HG03442 (cell line): ENCODE data around the gene PLCL1.
"Not testable (repeated sequence)": the region's sequence is repeated elsewhere in the genome, so short reads cannot be mapped to it uniquely, and the experiment has no call there.

ENCODE experiments used
- ATAC-seq: cut with Tn5 transposase; IDR thresholded peaks from one replicate; pipeline ENCODE4 v1.9.1; 2021; ENCODE audit warnings: mild to moderate bottlenecking, moderate library complexity; ENCODE audit not compliant: unreplicated experiment

Gene PLCL1

DNA sequence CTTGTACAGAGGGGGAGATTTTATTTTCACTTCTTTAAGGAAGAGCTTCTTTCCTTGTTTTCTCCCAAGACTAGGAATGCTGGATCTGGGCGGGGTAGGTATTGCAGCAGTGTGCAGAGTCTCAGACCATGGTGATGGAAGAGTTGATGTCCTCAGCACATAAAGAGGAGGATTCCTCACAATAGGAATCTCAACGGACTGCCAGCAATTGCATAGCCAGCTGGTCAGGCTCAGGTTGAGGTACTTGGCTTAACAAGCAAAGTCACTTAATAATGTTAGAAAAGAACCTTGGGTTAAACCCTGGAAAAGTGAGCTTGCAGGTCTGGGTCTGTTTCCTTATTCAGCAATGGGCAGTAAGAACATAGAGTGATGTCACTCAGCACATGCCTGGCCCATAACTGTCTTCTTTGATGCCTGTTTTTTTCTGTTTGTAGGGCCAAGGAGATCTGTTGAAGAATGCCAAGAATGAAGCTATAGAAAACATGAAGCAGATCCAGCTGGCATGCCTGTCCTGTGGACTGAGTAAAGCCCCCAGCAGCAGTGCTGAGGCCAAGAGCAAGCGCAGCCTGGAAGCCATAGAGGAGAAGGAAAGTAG lies 342.1 kb downstream of the PLCL1 start:
- no peak for ATAC-seq

DNA sequence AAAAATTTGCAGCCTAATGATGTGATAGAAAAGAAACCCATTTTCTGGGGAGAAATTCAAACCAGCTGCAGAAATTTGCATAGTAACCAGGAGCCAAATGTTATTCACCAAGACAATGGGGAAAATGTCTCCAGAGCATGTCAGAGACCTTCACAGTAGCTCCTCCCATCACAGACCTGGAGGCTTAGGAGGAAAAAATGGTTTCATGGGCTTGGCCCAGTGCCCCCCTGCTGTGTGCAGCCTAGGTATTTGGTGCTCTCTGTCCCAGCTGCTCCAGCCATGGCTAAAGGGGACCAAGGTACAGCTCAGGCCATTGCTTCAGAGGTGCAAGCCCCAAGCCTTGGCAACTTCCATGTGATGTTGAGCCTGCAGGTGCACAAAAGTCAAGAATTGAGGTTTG lies 352.9 kb downstream of the PLCL1 start:
- no peak for ATAC-seq

DNA sequence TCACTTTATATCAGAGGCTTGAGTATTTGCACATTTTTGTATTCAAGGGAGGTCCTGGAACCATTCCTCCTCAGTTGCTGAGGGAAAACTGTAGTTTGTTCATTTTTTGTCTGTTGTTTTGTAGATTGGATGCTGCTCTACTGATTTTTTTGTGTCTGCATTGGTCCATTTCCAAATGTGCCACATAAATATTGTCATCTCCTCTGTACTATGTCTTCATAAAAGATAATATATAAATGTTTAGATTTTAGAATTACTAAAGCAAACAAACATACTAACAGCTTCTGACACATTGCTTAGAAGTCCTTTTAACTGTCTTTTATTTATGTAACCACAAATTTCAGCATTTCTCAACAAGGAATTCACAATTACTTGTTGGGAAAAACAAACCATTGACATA lies 356.8 kb downstream of the PLCL1 start:
- no peak for ATAC-seq

DNA sequence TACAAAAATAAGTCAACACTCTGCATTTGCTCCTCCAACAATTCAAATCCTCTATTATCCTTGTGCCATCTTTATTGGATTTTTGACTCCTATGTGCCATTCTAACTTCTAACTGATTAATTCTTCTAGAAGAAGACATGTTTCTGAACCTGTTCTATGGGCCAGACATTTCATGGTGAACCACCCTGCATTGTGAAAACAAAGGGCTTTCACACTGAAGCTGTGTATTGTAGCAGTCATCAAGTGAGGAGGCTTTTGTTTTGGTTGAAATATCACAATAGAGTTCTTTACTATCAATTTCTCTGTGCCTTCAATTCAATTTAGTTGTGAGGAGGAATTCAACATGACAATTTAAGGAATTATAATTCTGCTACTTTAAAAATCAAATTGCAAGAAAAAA lies 357.9 kb downstream of the PLCL1 start:
- ATAC-seq, result no peak

DNA sequence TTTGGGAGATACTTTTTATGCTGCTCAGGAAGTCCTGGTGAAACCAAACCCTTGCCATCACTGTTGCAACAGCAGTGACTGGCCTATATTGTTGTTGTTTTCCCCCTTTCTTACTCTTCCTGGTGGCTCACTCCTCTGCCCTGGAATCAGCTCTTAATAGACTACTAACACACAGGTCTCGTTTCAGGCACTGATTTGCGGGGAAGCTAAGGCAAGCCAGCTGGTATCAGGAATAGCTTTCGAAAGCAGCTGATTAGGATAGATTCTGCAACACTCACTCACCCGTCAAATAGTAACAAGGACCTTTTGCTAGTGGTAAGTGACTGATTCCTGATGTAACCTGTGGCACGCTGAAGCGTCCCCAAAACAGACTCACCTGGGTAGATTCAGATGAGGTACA lies 360.4 kb downstream of the PLCL1 start:
- no peak for ATAC-seq

DNA sequence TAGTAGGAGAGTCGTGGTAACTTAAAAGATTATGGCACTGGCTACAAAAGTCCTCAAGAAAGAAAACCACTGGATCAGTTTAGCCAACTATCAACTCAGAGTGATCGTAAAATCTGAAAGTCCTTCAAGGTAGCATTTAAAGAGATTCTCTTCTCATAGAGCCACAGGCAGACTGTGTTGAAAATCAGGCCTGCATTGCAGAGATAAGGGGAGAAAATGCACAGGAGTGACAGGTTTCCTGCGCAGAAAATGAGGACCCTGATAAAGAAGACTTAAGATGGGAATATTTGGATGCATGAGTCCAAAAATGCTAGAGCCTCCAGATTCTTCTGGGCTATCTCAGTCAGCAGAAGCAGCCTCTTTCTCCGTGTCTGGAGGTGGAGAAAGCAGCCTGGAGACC lies 360.9 kb downstream of the PLCL1 start:
- no peak for ATAC-seq

DNA sequence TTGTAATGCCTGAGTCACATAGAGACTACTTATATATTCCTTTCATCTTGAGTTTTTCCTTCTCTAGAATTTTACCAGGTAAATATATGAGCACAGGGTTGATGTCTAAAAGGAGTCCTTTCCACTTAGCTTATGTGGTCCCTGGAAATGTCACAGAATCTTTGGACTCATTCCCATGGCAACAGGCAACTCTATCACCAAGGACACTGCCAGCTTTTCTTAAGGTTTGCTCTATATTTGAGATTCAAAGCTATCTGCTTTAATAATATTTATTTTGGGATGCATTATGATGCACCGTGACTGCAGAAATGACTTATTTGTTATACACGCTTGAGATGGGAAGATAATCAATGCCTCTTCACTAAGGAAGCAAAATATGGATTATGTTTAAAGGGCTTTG lies 363.0 kb downstream of the PLCL1 start:
- ATAC-seq, result no peak

DNA sequence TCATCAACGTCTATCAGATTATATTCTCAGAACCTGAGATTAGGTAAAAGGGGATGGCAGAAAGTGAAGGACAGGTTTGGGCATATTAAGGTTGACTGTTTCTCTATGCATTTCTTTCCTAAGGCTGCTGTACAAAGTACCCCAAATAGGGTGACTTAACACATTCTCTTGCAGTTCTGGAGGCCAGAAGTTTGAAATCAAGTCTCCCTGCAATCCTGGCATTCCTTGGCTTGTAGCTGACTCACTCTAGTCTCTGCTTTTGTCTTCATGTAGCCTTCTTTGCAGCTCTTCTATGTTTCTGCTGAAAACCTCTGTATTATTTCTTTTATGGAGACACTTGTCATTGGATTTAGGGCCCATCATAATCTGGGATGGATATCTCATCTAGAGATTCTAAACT lies 364.3 kb downstream of the PLCL1 start:
- ATAC-seq, result no peak

DNA sequence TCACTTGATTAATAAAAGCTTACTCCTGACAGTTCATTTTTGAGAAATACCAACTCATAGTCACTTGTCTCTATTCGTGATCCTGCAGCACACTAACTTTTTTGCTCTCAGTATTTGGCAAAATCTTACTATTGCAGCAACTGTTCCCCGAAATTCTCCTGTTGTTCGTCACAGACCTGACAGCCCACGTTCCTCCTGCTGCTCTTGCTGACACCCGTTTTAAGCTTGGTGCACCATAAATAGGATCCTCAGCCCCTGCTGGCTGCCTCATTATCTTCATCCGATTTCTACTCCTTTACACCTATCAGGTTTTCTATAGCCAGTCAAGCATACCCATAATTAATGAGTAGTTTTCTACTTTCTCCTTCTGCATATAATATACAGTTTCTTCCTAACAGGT lies 368.8 kb downstream of the PLCL1 start:
- ATAC-seq, result no peak

DNA sequence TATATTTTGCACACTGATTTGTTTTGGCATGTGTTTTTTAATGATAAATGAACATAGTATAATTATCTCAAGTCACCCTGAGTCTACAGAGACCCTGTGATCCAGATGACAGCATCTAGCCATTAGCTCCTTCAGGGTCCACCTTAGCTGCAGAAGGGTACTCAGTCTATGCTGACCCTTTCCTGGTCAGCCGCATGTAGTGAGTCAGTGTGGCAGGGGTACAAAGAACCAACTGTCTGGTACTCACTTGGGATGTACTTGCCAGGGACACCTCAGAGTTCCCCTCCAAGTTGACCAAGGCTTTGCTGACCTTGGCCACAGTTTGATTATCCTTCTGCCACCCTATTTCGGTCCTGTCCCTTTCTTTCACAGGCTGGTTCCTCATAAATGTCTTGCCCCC lies 369.5 kb downstream of the PLCL1 start:
- ATAC-seq, result no peak

DNA sequence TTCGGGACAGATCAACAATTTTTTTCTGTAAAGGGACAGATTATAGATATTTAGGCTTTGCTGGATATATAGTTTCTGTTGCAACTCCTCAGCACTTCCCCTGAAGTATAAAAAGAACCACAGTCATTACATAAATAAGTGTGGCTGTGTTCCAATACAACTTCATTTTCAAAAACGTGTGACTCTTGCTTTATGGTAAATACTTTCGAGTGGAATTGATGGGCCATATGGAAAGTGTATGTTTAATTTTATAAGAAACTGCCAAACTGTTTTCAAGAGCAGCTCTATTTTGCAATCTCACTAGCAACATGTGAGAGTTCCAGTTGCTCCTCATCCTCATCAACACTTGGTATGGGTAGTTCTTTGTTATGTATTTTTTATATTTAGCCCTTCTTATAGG lies 370.9 kb downstream of the PLCL1 start:
- ATAC-seq, result no peak

DNA sequence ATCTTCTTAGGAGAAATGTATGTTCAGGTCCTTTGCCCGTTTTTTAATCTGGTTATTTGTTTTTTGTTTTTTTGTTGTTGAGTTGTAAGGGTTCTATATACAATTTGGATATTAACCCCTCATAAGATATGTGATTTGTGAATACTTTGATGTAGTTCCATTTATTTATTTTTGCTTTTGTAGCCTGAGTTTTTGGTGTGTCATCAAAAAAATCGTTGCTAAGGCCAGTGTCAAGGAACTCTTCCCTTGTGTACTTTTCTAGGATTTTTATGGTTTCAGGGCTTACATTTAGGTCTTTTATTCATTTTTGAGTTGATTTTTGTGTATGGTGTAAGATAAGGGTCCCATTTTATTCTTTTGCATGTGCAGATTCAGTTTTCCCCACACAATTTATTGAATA lies 372.6 kb downstream of the PLCL1 start:
- ATAC-seq, result no peak

DNA sequence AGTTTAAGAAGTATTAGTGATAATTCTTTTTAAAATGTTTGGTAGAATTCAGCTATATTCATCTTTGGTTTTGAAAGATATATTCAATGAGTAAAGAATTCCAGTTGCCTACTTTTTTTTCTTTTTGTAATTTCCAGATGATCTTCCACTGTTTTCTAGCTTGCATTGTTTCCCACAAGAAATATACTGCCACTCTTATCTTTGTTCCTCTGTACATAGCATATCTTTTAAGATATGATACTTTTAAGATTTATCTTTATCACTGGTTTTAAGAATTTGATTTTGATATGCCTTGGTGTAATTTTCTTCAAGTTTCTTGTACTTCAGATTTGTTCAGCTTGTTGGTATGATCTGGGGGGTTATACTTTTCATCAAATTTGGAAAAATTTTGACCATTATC lies 374.4 kb downstream of the PLCL1 start:
- ATAC-seq, result no peak

DNA sequence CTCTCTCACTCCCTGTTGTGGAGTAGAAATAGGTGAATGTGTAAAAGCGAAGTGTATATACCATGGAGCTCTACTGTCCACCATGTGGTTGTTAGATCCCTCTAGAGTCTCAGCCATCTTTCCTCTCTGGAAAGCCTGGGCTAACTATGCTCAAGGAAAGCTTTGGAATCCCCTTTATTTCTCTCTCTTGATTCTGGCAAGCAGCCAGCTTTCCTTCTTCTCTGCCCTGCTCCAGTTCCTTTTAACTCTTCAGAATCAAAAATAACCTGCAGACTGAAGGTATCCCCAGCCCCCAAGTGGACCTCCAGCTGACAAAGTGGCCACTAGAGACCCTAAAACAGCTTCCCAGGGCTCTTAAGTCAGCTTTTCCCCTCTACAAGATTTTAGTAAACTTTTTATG lies 381.9 kb downstream of the PLCL1 start:
- ATAC-seq, result no peak

DNA sequence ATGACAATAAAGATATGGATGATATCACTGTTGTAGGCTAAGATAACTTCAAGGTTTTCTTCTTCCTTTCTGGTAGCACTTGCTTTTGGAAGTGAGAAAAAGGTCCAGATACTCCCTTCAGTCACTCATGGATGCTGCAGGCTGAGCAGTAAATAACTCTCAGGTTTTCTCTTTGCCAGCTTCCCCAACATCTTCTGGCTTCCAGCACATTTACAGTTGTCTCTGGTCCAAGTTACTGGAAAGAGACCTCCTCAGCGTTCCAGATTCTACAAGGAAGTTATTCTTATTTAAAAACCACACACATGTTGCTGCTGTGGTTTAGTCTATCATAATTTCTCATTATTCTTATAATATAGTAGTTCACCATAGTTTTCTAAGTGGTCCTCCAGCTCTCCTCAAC lies 383.4 kb downstream of the PLCL1 start:
- ATAC-seq, result no peak

DNA sequence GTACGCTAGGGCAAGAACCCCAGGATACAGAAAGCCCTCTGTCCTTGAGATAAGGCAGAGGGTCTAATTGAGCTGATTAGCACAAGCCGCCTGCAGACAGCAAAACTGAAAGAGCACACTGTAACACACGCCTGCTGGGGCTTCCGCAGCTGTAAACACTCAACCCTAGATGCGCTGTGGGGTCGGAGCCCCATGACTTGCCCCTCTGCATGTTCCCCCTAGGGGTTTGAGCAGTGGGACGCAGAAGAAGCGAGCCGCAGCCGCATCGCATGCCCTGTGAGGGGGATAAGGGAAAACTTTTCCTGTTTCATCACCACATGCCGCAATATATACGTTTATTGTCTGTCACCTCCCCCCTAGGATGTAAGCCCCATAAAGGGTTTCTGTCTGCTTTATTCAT lies 384.6 kb downstream of the PLCL1 start:
- ATAC-seq, result no peak

DNA sequence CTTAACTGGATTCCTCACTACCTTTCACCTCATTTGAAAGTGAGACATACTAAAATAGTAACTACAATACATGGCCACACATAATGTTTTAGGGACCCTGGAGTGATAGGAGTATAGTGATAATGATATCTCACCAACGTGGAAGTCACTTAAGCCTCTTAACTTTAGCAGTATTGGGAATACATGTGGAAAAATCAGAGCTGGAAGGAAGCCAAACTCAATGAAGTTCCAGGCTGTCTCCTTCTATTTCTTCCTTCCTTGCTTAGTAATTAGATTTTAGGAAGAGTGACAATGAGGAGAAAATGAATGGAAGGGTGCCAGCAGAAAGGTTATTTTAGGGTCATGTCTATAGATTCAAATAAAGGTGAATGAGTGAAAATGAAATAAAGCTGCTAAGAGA lies 387.3 kb downstream of the PLCL1 start:
- ATAC-seq, result no peak

DNA sequence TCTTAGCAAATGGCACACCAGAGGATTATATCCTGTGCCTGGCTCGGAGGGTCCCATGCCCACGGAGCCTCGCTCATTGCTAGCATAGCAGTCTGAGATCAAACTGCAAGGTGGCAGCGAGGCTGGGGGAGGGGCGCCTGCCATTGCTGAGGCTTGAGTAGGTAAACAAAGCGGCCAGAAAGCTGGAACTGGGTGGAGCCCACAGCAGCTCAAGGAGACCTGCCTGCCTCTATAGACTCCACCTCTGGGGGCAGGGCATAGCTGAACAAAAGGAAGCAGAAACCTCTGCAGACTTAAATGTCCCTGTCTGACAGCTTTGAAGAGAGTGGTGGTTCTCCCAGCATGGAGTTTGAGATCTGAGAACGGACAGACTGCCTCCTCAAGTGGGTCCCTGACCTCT lies 392.2 kb downstream of the PLCL1 start:
- not testable (repeated sequence) for ATAC-seq
